WTC11 (cell line): ENCODE measurements around the gene WNT3.

ENCODE experiments used
- AFF4 ChIP-seq: sonication (generic); formaldehyde crosslinking; IDR thresholded peaks from 2 replicates; pipeline ENCODE4 v1.8.1; 2023; ENCODE audit warnings: mild to moderate bottlenecking, missing genetic modification reagents, borderline replicate concordance
- CTCF ChIP-seq: fragments of 200-600 bp; IDR thresholded peaks from 2 replicates; pipeline ENCODE4 v1.8.0; 2022; ENCODE audit warnings: antibody characterized with exemption
- E2F1 ChIP-seq: sonication (generic); formaldehyde crosslinking; IDR thresholded peaks from 2 replicates; pipeline ENCODE4 v1.8.0; 2022; ENCODE audit warnings: mild to moderate bottlenecking, missing genetic modification reagents
- MAX ChIP-seq: sonication (generic); formaldehyde crosslinking; IDR thresholded peaks from 2 replicates; pipeline ENCODE4 v1.8.0; 2022; ENCODE audit warnings: mild to moderate bottlenecking, missing genetic modification reagents
- MLX ChIP-seq: sonication (generic); formaldehyde crosslinking; IDR thresholded peaks from 2 replicates; pipeline ENCODE4 v1.8.1; 2023; ENCODE audit warnings: mild to moderate bottlenecking, missing genetic modification reagents, moderate library complexity
- SMAD4 ChIP-seq: sonication (generic); formaldehyde crosslinking; IDR thresholded peaks from 2 replicates; pipeline ENCODE4 v1.8.0; 2022; ENCODE audit warnings: mild to moderate bottlenecking, missing genetic modification reagents
- TP53 ChIP-seq: sonication (generic); formaldehyde crosslinking; IDR thresholded peaks from 2 replicates; pipeline ENCODE4 v1.8.1; 2023; ENCODE audit warnings: mild to moderate bottlenecking, missing genetic modification reagents
- ZNF121 ChIP-seq: sonication (generic); formaldehyde crosslinking; IDR thresholded peaks from 2 replicates; pipeline ENCODE4 v1.8.0; 2023; ENCODE audit warnings: missing genetic modification reagents
- ZNF423 ChIP-seq: fragments of 250-450 bp; sonication (Bioruptor Pico); IDR thresholded peaks from 2 replicates; pipeline ENCODE4 v2.1.2; 2022; ENCODE audit warnings: mild to moderate bottlenecking, moderate library complexity

- TF ChIP-seq CTCF: no peak
- TF ChIP-seq MAX: no peak; the same call in 1 of the 2 replicates
- TF ChIP-seq SMAD4: peak; percentile 93
- TF ChIP-seq MLX: no peak
- no peak for TF ChIP-seq ZNF121 (CRISPR knock-in tag)
- no peak for TF ChIP-seq ZNF423 (CRISPR knock-in tag)
- TF ChIP-seq AFF4 (CRISPR knock-in tag): no peak
- no peak for TF ChIP-seq E2F1
- TF ChIP-seq TP53 (CRISPR knock-in tag): no peak
Observed at GRCh38 chr17:46772475-46773220, 45.8 kb downstream of the WNT3 start.
